GM12878 (cell line): ENCODE measurements around the gene NHLRC4. TPM values are rescaled to one million over a fixed set of nuclear protein-coding genes. Genes with fewer than 3 reads are reported as not detected.

ENCODE experiments used
- ATAC-seq: fragments of 200-7000 bp; cut with Tn5 transposase; 3 replicates; pipeline ENCODE4 v1.9.1; 2020; ENCODE audit warnings: mild to moderate bottlenecking, moderate library complexity
- BruUV-seq: library from RNA; stranded (reverse); fragments of 400-500 nt; replicated peaks from 2 replicates; lab custom pipeline; 2021; lab: Mats Ljungman, UMichigan
- CTCF ChIA-PET: fragments of 300-600 bp; sonication (Branson Sonifier 250); formaldehyde crosslinking; extraction: SDS; loops from one replicate; lab custom pipeline; 2021; ENCODE audit warnings: inconsistent platforms; lab: Yijun Ruan, JAX
- POLR2A ChIA-PET: fragments of 350-600 bp; formaldehyde crosslinking; extraction: SDS; loops from one replicate; lab custom pipeline; 2021; ENCODE audit warnings: inconsistent platforms; lab: Charles Lee
- RAD21 ChIA-PET: fragments of 300-600 bp; sonication (Branson Sonifier 250); formaldehyde crosslinking; loops from one replicate; lab custom pipeline; 2023; ENCODE audit warnings: antibody characterized with exemption; ENCODE audit not compliant: unreplicated experiment; lab: Charles Lee
- SMC1A ChIA-PET: fragments of 300-600 bp; sonication (Branson Sonifier 250); formaldehyde crosslinking; loops from one replicate; lab custom pipeline; 2023; ENCODE audit not compliant: unreplicated experiment, uncharacterized antibody; lab: Charles Lee
- DNase-seq: peaks from one replicate; pipeline ENCODE4 v3.0.0-alpha.2; 2011; ENCODE audit warnings: low read depth, low spot score
- FAIRE-seq: peaks from 3 replicates; lab custom pipeline; 2011; peaks lifted over from hg19 to GRCh38; lab: Jason Lieb, UNC
- H2AFZ ChIP-seq: 2 replicates; pipeline ENCODE4 v1.6.0; 2011; ENCODE audit warnings: low read depth, low read length, control low read depth; ENCODE audit not compliant: control insufficient read depth
- H3K27ac ChIP-seq: 2 replicates; pipeline ENCODE4 v1.5.1; 2011; ENCODE audit warnings: control low read depth; ENCODE audit not compliant: control insufficient read depth, insufficient read depth
- H3K27me3 ChIP-seq, 2 experiments: replicated peaks in 1 of 2; 2 replicates each; pipeline versions ENCODE4 v1.6.0 to v1.6.1; 2011; ENCODE audit warnings: low read length in 1 of 2; ENCODE audit not compliant: control insufficient read depth in 2 of 2, insufficient read depth in 2 of 2
- H3K36me3 ChIP-seq, 2 experiments: 2 replicates each; pipeline ENCODE4 v1.5.1; 2011; ENCODE audit warnings: low read length in 1 of 2; ENCODE audit not compliant: control insufficient read depth in 2 of 2, insufficient read depth in 2 of 2
- H3K4me1 ChIP-seq: 2 replicates; pipeline ENCODE4 v1.6.1; 2011; ENCODE audit warnings: mild to moderate bottlenecking, low read length, moderate library complexity, mixed read lengths; ENCODE audit not compliant: control insufficient read depth, insufficient read depth
- H3K4me2 ChIP-seq: 2 replicates; pipeline ENCODE4 v1.6.0; 2011; ENCODE audit warnings: control low read depth; ENCODE audit not compliant: control insufficient read depth, insufficient read depth
- H3K4me3 ChIP-seq: fragments of 200-600 bp; sonication (generic); 2 replicates; pipeline ENCODE4 v1.5.1; 2016
- H3K79me2 ChIP-seq: 2 replicates; pipeline ENCODE4 v1.6.0; 2011; ENCODE audit warnings: low read length; ENCODE audit not compliant: control insufficient read depth, insufficient read depth
- H3K9ac ChIP-seq: 2 replicates; pipeline ENCODE4 v1.8.0; 2011; ENCODE audit warnings: low read length, control low read depth, mixed read lengths; ENCODE audit not compliant: control insufficient read depth, insufficient read depth
- H3K9me3 ChIP-seq: replicated peaks from 3 replicates; pipeline ENCODE4 v1.5.1; 2011; ENCODE audit warnings: mild to moderate bottlenecking, low read length; ENCODE audit not compliant: control insufficient read depth, insufficient read depth
- H4K20me1 ChIP-seq: 2 replicates; pipeline ENCODE4 v1.6.0; 2011; ENCODE audit not compliant: control insufficient read depth, insufficient read depth
- CBFB ChIP-seq: IDR thresholded peaks from 2 replicates; pipeline ENCODE4 v1.6.1; 2016; ENCODE audit warnings: antibody characterized with exemption, low read depth
- E2F8 ChIP-seq: fragments of 450-650 bp; IDR thresholded peaks from 2 replicates; pipeline ENCODE4 v1.6.1; 2018; ENCODE audit warnings: mild to moderate bottlenecking, low read depth, moderate library complexity; ENCODE audit not compliant: partially characterized antibody
- GABPA ChIP-seq: IDR thresholded peaks from 2 replicates; pipeline ENCODE4 v1.6.1; 2014; ENCODE audit warnings: antibody characterized with exemption, low read depth, mild to moderate bottlenecking, inconsistent platforms
- HDAC6 ChIP-seq: fragments of 200-600 bp; sonication (generic); IDR thresholded peaks from one replicate; pipeline ENCODE4 v1.8.0; 2017; ENCODE audit warnings: antibody characterized with exemption; ENCODE audit not compliant: unreplicated experiment
- MXI1 ChIP-seq: fragments of 150-350 bp; IDR thresholded peaks from 2 replicates; pipeline ENCODE4 v1.6.1; 2011; ENCODE audit warnings: low read depth, mild to moderate bottlenecking, inconsistent platforms, low read length, improper control_type of control experiment
- RELB ChIP-seq: fragments of 450-650 bp; IDR thresholded peaks from 2 replicates; pipeline ENCODE4 v1.6.1; 2017; ENCODE audit warnings: low read depth, mild to moderate bottlenecking, moderate library complexity
- SMC3 ChIP-seq: IDR thresholded peaks from 2 replicates; pipeline ENCODE4 v1.6.1; 2011; ENCODE audit warnings: low read length, improper control_type of control experiment, borderline replicate concordance
- USF1 ChIP-seq: IDR thresholded peaks from 2 replicates; pipeline ENCODE4 v1.6.1; 2011; ENCODE audit warnings: borderline replicate concordance, low read depth, mild to moderate bottlenecking, moderate library complexity, mixed read lengths, low read length; ENCODE audit not compliant: insufficient read depth; ENCODE audit errors: extremely low read length
- WGBS: methylation state at CpG from one replicate; pipeline ENCODE4 v1.1.6; 2016; ENCODE audit warnings: low lambda C conversion rate; ENCODE audit not compliant: insufficient replicate concordance, insufficient coverage; ENCODE audit errors: missing lambda C conversion rate; 5-methylcytosine and 5-hydroxymethylcytosine counted together
- in situ Hi-C: fragments of 300-500 bp; cut with MboI; formaldehyde crosslinking; loops from 9 replicates; pipeline ENCODE4 v1.14.3; 2018; ENCODE audit warnings: mixed read lengths
- intact Hi-C: fragments of 100-400 bp; cut with micrococcal nuclease; formaldehyde crosslinking; loops from one replicate; pipeline ENCODE4 v1.14.2; 2022; ENCODE audit not compliant: unreplicated experiment
- polyA plus RNA-seq, 11 experiments: library from polyadenylated mRNA; depleted of rRNA in 4 of 11; unstranded in 6 of 11; stranded (reverse) in 5 of 11; fragments of >200 nt; fragmentation: Nextera tagmentation in 4 of 11; fragmentation: Illumina TruSeq in 1 of 11; extraction: Ambion mirVana in 4 of 11; extraction: Trizol in 1 of 11; gene quantifications; 1 replicate in 1 of 11; 2 replicates in 10 of 11; pipeline versions ENCODE4 v1.2.1 to v1.2.3, GENCODE V29; 2011 to 2016; ENCODE audit warnings: inconsistent platforms in 2 of 11, missing spikeins in 2 of 11, low read depth in 1 of 11
- total RNA-seq, 4 experiments: library from RNA; depleted of rRNA in 3 of 4; stranded (reverse); fragments of >200 nt in 3 of 4; fragmentation: Illumina TruSeq in 1 of 4; extraction: Trizol in 1 of 4; gene quantifications; 2 replicates each; pipeline versions ENCODE4 v1.2.1 to v1.2.3, GENCODE V29; 2013 to 2021

Gene NHLRC4
- total and polyA plus RNA-seq, 10 of the 15 experiments (the other 5 are each of a cell fraction or from before 2014, with no cell fraction given) = 0.07 to 1.1 (median 0.57) TPM; not detected in 3

GRCh38 chr16:540645-541340 lies 26.0 kb upstream of the NHLRC4 start (continued):
- no peak for TF ChIP-seq RELB
- no peak for TF ChIP-seq SMC3

- no peaks in the 10 kb centered on the region for H3K27me3 ChIP-seq
These were observed 23.3 kb upstream of the NHLRC4 start for GRCh38 chr16:543301-544164.

More at GRCh38 chr16:543301-544164, 23.3 kb upstream of the NHLRC4 start:
- CTCF ChIA-PET = no interaction called here
- BruUV-seq = no TSS peak
- Histone ChIP-seq H2AFZ (no peak overlapping the region), H3K79me2 (no peaks in the 10 kb centered on the region; the same call in 1 of the 2 replicates), H3K9me3 (no peaks in the 10 kb centered on the region), H3K9ac (no peak overlapping the region), H3K4me1 (no peaks in the 10 kb centered on the region), H3K4me2 (no peak overlapping the region), H3K27ac (no peak overlapping the region), H3K36me3 (peaks cover 0 to 14% of the 10 kb centered on the region in 2 experiments; a peak in 2 of 4 replicates), H3K4me3 (no peak overlapping the region), H4K20me1 (no peaks in the 10 kb centered on the region)
- TF ChIP-seq USF1 (peak; percentile 10), MXI1 (no peak), CBFB (no peak), GABPA (no peak), HDAC6 (no peak), E2F8 (no peak)
- 97% methylated on average over 49 of the region's 51 CpGs for WGBS
- in situ Hi-C loops (no loop called here), intact Hi-C loops (no loop called here)
- no peak for DNase-seq
- SMC1A ChIA-PET = no interaction called here
- no peak for ATAC-seq
- RAD21 ChIA-PET = no interaction called here
- POLR2A ChIA-PET = no interaction called here
- FAIRE-seq = no peak
